ENCODE data around the gene ADAMTS9. TPM values are rescaled to one million over a fixed set of nuclear protein-coding genes. Genes with fewer than 3 reads are reported as not detected.

The ADAMTS9 gene
- total RNA-seq, 1 experiment from 2014 or later, result 1.2 TPM

- no peak for DNase-seq
- BruUV-seq (replicated peaks), result no TSS peak
- Histone ChIP-seq H4K20me1 (ENCODE audit: insufficient read depth) (no peaks in the 10 kb centered on the region), H3K36me3 (ENCODE audit: low read depth) (no peaks in the 10 kb centered on the region), H3F3A (ENCODE audit: insufficient read depth, low read depth) (no peaks in the 10 kb centered on the region), H3K9me3 (ENCODE audit: insufficient read depth, low read depth) (no peaks in the 10 kb centered on the region), H3K4me3 (no peak overlapping the region), H3K27me3 (ENCODE audit: insufficient read depth, low read depth) (no peaks in the 10 kb centered on the region), H3K79me2 (ENCODE audit: low read depth) (no peaks in the 10 kb centered on the region), H3K27ac (no peak overlapping the region), H3K4me1 (replicated peaks; ENCODE audit: insufficient read depth) (no peaks in the 10 kb centered on the region; the same call in 1 of the 2 replicates), H3K9me2 (ENCODE audit: insufficient read depth) (no peaks in the 10 kb centered on the region), H2AFZ (no peak overlapping the region), H3K4me2 (no peak overlapping the region)
- POLR2A ChIA-PET (ENCODE audit: unreplicated experiment), result no interaction called here
- intact Hi-C loops (cut with micrococcal nuclease; ENCODE audit: unreplicated experiment), result no loop called here
- CTCF ChIA-PET, result no interaction called here
- TF ChIP-seq EZH2 (IDR thresholded peaks at IDR 0.05; ENCODE audit: low read depth) (no peak), CTCF (conservative IDR thresholded peaks at IDR 0.05) (no peak)
Measured at GRCh38 chr3:64648927-64649906, 38.6 kb downstream of the ADAMTS9 start.

DNA sequence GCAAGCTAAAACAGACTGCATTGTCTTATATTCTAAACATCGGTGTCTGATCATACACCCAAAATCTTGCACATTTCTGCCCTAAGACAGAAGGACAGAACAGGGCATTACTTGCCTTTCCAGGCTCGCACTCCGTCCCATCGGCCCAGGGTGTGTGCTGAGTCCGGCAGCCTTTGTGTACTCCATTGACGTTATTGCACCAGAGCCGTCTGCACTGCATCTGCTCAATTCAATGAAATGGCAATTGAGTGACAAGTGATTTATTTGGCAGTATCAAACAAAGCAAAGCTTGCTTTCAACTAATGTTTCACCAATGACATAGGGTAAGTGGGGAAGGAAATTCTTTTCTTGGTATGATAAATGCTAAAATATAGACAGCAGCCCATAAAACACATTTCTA, 40.0 kb downstream of the ADAMTS9 start:
- ChIA-PET CTCF (no interaction called here), POLR2A (ENCODE audit: unreplicated experiment) (interaction anchor here (0.6 kb wide), 1 partner anchor 41 kb away, joined by 6 read pairs; no protein-coding TSS in a partner anchor)
- H3K9me2 ChIP-seq (ENCODE audit: insufficient read depth), result no peaks in the 10 kb centered on the region
- no peaks in the 10 kb centered on the region for H3K9me3 ChIP-seq (ENCODE audit: insufficient read depth, low read depth)
- no peaks in the 10 kb centered on the region for H3K36me3 ChIP-seq (ENCODE audit: low read depth)
- no peak overlapping the region for H3K27ac ChIP-seq
- H3K79me2 ChIP-seq (ENCODE audit: low read depth), result no peaks in the 10 kb centered on the region
- no peaks in the 10 kb centered on the region for H3K27me3 ChIP-seq (ENCODE audit: insufficient read depth, low read depth)
- no peak overlapping the region for H3K4me3 ChIP-seq
- intact Hi-C loops (cut with micrococcal nuclease; ENCODE audit: unreplicated experiment), result no loop called here
- no peak overlapping the region for H3K4me2 ChIP-seq
- BruUV-seq (replicated peaks), result no TSS peak
- H2AFZ ChIP-seq, result no peak overlapping the region
- TF ChIP-seq EZH2 (IDR thresholded peaks at IDR 0.05; ENCODE audit: low read depth) (no peak), CTCF (conservative IDR thresholded peaks at IDR 0.05) (no peak)
- H4K20me1 ChIP-seq (ENCODE audit: insufficient read depth), result no peaks in the 10 kb centered on the region
- no peaks in the 10 kb centered on the region for H3F3A ChIP-seq (ENCODE audit: insufficient read depth, low read depth)
- no peaks in the 10 kb centered on the region; the same call in 1 of the 2 replicates for H3K4me1 ChIP-seq (replicated peaks; ENCODE audit: insufficient read depth)
- DNase-seq, result no peak

DNA sequence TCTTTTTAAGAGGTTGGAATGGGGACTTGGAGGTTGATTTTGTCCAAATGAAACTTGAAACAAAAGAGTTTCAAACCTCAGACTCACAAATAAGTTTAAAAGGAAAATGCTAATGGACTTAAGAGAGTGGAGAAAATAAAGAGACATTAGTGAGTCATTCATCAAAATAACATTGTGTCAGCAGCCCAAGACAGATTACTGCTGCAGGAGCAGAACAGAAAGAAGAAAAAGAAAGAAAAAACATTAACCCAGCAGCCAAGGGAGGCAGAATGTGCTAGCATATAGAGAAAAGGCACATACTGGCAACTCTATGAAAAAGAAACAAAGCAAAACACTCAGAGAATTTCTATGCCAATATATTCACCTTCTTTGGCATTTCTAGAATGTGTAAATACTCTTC, 42.6 kb downstream of the ADAMTS9 start:
- Histone ChIP-seq H3K9me3 (ENCODE audit: insufficient read depth, low read depth) (no peaks in the 10 kb centered on the region), H3K4me3 (no peak overlapping the region), H3K27me3 (ENCODE audit: insufficient read depth, low read depth) (no peaks in the 10 kb centered on the region), H2AFZ (no peak overlapping the region), H3K27ac (no peak overlapping the region), H4K20me1 (ENCODE audit: insufficient read depth) (no peaks in the 10 kb centered on the region), H3K36me3 (ENCODE audit: low read depth) (no peaks in the 10 kb centered on the region), H3K4me2 (no peak overlapping the region), H3K9me2 (ENCODE audit: insufficient read depth) (no peaks in the 10 kb centered on the region), H3K4me1 (replicated peaks; ENCODE audit: insufficient read depth) (no peaks in the 10 kb centered on the region), H3F3A (ENCODE audit: insufficient read depth, low read depth) (no peaks in the 10 kb centered on the region), H3K79me2 (ENCODE audit: low read depth) (no peaks in the 10 kb centered on the region)
- ChIA-PET CTCF (no interaction called here), POLR2A (ENCODE audit: unreplicated experiment) (no interaction called here)
- BruUV-seq (replicated peaks), result no TSS peak
- TF ChIP-seq EZH2 (IDR thresholded peaks at IDR 0.05; ENCODE audit: low read depth) (no peak), CTCF (conservative IDR thresholded peaks at IDR 0.05) (no peak)
- DNase-seq, result no peak
- intact Hi-C loops (cut with micrococcal nuclease; ENCODE audit: unreplicated experiment), result no loop called here

Measured in PC-9 (cell line).